NCI-H1092 treated with DMSO at 0.1 percent for 48 hours (cell line): ENCODE results near the gene MRAP2.

Source experiments
- DNase-seq: peaks from one replicate; lab custom pipeline; 2025; lab: John Stamatoyannopoulos, UW

Gene MRAP2, protein sequence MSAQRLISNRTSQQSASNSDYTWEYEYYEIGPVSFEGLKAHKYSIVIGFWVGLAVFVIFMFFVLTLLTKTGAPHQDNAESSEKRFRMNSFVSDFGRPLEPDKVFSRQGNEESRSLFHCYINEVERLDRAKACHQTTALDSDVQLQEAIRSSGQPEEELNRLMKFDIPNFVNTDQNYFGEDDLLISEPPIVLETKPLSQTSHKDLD

DNA sequence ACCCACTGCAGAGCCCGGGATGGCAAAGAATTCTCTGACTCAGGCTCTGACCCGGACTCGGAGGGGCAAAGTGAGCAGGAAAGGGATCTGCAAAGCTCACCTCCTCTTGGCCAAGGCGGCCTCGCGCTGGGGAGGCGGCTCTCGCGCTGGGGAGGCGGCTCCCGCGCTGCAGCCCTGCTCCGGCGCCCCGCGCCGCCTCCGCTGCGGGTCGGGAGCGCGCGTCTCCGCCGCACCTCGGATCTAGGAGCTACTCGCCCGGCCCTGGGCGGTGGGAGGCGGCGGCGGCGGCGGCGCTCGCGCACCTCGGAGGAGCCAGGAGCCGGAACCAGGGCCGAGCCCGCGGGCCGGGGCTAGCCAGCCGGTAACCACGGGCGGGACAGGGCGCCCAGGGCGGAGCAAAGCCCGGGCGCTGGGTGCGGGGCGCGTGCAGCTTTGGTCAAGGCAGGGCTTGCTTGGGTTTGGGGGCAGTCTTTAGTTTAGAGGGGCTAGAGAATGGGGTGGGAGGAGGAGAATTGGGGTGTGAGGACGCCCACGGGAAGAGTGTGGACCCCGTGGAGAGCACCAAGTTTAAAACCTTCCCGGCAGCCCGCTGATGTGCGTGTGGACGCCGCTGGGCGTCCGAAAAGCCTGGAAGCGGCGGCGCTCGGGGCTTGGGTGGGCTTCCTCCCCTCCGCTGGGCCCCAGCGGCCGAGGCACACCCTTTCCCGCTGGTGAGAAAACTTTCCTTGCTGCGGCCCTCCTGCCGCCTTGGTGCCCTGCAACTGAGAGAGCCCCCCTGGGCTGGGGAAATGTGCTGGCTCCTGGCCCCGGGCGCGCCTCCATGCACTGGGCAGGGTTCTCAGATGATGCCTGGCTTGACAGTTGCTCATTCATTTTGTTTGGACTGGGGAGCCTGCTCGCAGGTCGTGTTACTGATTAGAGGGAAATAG lies at the start of gene MRAP2:
Gene MRAP2 (plus strand): TSS at position 250 of the 929 bp plus-strand sequence. CDS start 21,547 bp downstream, outside the sequence.
- peak; percentile 49 for DNase-seq

DNA sequence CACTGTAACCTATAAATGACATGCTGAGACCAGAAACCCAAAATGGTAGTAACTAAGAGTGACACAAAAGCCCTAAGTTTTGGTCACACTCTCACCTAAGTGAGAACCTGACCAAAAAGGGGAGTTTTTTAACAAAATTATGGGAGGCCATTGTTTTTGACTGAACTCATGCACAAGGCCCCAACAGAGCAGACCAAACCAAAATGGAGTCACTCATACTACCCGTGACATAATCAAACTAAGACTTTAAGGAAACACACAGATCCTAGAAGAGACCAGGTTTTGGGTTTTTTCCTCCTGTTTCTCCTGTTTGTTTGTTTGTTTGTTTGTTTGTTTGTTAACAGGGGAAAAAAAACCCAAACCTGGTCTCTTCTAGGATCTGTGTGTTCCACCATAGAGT lies 49.2 kb upstream of the MRAP2 start:
- DNase-seq, result no peak

DNA sequence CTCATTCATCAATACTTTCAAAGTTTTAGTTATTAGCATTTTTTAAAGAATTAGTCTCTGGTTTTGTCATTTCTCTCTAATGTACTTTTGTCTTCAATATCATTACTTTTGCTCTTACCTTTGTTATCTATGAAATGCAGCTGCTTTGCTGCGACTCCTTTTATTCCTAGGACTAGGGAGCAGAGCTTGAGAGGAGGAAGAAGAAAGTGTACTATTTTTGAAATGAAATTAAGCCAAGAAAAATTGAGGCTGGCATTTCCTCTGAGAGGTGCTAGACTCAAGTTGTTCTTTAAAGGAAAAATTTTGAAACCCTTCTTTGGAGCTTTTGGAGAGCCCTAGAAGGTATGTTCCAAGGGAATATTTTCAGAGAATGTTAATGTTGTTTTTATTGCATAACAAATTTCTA lies 48.3 kb upstream of the MRAP2 start:
- DNase-seq, result no peak

DNA sequence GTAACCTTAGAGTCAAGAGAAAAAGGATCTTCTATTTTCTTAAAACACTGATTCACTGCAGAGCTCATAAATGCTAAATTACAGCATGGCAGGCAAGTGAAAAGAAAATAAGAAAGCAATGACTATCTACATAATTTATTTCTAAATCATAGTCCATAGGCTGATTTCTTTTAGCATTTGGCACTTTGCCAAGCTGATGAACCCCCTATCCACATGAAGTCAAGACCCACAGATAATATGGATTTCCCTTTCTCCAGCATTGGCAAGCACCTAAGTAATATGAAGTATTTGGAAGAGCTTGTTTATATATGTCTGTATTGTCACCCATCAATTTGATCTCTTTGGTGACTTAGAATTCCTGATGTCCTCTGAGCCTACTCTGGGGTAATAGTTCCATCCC lies 47.9 kb upstream of the MRAP2 start:
- DNase-seq, result no peak

DNA sequence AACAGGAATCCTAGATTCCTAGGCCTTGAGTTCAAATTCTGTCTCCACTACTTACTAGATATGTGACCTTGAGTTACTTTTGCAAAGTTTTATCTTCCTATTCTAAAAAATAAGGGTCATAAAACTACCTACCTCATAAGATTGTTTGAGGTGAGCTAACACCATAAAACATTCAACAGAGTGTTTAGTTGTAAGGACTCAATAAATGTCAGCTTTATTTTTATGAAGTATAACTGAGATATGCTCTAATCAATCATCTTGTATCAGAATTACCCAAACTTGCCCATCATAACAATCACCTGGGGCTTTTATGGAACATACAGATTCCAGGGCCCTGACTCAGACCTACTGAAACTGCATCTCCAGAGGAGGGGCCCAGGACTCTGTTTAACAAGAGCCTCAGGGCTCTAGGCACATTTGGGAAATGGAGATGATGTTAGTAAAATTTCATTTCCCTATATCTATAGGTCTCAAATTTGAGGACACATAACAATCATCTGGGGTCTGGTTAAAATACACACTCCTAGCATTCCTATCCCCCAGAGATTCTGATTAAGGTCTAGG lies 35.5 kb upstream of the MRAP2 start:
- DNase-seq, result no peak

DNA sequence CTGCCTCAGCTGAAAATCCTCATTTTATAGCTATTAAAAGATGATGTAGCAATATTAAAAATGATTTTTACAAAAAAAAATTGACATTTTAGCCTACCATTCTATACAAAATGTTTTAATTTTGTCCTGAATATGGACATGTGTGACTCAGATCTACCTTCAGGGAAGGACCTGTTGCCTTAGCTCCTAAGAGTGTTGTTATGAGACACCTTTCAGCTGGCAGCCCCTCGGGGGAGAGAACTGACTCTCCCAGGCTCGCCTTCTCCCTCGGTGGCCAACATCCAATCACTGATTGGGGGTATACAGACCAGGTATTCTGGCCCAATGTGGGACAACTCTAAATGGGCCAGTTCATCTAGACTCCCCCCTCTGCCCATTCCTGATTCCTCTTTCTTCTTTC lies 32.5 kb upstream of the MRAP2 start:
- no peak for DNase-seq

DNA sequence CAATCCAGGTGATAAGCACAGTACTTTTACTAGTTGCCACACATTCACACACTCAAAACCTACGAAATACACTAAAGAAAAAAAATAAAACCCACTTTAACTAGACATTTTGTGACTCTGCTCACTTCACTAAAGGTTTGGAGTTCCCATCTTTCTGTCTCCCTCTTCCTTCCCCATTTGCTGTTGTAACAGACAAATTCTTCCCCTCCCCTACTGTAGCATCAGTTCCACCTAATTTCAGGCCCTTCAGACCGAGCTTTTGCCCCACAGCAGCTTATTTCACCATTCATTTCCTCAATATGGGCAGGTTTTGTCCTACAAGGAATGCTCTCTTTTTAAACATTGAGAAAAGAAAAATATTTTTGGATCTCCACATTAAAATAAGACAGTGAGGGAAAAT lies 31.3 kb upstream of the MRAP2 start:
- no peak for DNase-seq

DNA sequence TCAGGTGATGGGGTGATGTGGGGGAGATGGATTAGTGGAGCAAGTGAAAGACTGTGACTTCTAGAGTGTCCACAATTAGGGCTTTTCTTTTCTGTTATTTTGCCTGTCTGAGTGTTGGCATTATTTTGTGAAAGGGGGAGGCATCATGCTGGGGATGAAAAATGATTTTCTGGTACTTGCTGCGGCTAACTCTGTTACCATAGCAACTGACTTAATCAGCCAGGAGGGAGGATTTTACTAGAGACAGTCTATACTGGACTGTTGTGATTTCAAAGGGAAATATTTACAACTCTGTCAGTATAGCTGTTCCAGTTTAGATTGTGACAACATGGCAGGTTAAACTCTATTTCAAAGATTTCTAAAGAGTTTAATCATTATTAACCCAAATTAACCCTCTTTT lies 30.4 kb upstream of the MRAP2 start:
- no peak for DNase-seq

DNA sequence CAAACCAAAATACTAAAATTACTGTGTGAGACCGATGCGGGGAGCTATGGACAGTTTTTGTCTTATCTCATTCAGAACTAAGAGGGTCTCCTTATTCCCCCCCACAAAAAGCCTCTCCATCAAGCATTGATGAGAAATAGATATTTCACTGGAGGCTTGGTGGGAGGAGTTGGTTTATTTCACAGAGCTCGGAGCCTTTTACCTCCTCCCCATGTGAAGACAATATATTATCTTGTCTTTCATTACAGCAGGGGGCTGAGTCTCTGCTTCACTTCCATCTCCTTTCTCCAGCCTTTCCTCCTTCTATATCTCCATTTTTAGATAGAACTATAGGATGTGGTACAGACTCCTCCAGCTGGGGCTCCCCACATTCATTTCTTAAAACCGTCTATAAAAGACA lies 29.9 kb upstream of the MRAP2 start:
- no peak for DNase-seq

DNA sequence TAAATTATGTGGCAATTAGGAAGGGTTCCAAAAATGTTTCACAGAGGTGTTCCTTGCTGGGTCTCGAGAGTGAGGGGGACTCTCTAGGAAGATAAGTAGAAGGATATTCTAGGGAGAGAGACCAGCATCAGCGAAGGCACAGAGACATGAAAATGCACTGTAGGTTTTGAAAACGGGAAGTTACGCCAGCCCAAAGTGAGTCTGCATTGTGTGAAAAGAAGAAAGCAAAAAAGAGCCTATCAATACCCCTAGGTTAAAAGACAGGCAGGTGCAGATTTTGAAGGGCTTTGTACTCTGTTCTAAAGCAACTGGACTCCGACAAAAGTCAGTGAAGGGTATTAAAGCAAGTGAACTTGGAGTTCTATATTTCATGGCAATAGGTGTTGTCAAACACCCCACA lies 25.7 kb upstream of the MRAP2 start:
- no peak for DNase-seq

DNA sequence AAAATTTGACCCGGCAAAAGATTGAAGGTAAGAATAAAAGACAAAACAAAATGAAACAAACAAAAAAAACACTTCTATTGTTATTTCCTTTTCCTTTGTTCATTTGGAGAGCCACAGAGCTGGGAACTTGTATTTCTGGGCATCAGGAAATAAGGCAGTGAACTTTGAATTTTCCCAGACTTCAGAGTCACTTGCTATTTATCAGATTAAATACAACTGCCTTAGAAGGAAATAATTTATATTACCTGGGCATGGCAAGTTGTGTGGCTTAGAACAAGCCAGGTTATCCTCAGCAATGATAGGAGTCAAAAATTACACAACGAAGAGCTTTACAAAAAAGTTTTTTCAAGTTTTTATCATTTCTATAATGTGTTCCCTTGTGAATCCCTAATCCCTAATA lies 20.2 kb upstream of the MRAP2 start:
- no peak for DNase-seq

DNA sequence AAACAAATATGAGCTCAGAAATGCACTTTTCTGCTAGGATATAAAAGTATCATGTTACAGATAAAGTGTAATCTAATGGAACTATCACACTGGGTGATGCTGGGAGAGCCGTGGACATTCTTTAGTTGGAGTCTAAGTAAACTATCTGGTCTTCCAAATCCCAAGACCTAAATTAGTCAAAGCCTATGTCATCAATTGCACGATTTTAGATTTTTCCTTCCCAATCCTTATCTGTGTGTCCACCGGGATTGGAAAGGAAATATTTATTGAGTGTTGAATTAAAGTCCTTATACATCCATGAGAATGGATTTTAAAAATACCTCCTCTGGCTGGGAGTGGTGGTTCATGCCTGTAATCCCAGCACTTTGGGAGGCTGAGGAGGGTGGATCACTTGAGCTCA lies 19.6 kb upstream of the MRAP2 start:
- DNase-seq, result no peak

DNA sequence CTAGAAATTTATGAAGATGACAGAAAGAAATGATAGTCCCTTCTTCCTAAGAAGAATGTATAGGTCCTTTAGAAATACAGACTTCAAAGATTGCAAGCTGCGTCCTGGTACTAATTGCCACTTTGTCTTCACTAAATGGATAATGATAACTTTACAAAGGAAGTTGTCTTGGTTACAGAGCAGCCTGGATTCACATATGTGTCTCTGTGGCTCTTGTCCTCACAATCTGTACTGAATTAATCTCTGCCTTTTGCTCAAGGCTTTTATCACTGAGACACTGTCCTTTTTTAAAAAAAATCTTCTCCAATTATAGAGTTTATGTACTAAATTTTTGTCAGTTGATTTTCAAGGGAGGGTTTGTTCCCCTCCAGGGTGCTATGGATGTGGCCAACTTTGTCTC lies 17.5 kb upstream of the MRAP2 start:
- DNase-seq, result no peak

DNA sequence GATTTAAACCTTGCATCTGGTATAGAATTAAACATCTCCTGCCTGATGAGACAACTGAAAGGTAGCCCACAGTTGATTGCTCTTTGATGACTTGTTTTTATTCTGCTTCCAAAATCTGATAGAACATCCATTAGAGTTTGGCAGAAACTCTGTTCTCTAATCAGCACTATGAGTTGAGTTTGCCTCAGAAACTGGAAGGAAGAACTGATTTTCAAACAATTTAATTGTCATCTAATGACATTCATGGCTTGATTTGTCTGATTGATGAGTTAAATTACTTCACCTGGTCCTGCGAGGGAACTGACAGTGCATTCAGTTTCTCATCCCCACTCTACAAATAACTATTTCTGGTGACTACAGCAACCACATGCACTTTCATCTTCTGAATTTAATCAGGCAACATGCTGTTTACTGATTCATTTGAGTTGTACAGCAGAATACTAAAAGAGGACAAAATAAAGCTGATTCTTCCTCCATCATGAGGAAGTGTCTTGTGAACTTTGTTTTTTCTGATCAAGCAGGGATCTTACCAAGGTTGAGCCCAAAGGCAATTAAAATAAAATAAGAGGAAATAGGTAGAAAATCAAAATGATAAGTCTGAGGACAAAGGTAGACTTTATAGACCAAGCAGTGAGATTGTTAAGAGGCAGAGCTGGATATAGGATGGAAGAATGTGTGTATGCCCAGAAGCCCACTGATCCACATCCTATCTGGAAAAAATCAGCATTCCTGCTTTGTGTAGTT lies 15.7 kb upstream of the MRAP2 start:
- DNase-seq, result no peak

DNA sequence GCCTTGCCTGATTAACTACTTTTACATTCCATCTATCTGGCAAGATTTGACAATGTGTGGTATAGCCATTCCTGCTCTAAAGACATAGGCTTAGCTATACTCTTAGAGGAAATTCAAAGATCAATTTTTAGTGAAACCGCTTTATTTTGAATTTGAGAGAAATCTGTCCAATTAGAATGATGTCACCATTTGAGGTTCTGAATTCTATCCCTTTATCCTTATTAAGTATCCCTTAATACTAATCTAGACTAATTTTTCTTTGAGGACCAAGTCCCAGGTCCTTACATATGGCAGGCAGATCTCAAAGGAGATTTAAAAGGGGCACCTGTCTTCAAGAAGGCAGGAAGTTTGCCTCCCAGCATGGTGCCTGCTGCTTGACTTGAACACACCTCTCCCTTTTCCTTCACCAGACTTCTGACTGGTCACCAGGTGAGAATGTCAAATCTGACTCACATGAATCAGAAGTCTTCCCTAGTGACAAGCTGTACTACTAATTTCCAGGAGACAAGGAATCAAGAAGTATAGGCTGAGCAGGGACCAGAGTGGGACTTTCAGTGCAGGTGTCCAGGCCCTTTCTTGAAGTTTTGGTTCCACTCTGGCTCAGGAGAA lies 15.0 kb upstream of the MRAP2 start:
- DNase-seq, result no peak

DNA sequence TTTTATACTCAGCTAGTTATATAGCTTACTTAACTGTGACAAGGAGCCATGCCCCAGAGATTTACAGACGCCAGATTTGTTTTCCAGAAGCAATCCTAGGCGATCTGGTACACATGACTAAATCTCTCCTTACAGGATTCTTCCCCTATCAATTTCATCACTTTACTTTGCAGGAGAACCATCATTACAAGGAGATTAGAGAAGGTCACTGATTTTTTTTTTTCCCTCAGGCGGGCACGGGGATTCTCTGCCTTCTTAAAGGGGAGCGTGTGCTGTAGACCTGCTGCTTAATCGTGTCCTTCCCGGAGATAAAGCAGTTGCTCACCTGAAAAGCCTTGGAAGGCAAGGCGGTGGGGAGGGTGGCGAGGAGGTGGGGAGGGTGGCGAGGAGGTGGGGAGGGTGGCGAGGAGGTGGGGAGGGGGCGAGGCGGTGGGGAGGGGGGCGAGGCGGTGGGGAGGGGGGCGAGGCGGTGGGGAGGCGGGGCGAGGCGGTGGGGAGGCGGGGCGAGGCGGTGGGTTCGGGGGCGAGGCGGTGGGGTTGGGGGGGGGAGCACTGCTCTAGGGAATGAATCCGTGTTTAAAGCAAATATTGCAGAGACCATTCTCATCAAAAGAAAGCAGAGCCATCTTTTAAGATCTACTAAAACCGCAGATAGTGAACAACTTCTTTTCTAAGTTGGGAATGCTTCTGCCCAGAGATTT lies 14.3 kb upstream of the MRAP2 start:
- no peak for DNase-seq

DNA sequence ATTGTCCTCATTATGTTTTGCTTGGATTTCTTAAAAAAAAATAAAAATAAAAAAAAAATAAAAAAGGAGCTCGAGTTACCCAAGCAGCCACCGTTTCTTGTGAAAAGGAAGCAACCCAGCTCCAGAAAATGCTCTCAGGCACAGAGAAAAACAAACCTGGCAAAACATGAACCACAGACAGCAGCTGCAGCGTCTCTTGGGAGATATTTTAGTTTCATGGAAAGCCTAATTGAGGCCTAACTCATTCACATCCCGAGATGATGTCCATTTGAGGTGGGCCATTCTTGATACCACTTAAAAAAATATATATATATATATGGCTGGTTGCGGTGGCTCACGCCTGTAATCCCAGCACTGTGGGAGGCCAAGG lies 13.7 kb upstream of the MRAP2 start:
- DNase-seq, result no peak

DNA sequence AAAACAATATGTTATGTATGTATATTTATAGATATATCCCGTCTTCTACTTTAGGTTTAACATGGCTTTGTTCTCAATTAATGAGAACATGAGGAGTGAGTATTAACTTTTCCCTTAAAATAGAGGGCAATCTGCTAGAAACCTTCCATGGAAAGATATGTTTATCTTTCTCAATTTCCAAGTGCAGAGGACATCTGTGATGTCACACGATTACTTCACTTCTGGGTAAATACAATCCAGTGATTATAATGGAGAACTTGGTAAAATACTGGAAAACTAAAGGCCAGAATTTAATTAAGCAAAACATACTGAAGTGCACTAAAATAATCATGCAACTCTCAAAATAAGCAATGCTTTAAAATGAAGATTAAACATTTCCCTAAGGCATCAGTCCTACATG lies 11.9 kb upstream of the MRAP2 start:
- DNase-seq, result no peak

DNA sequence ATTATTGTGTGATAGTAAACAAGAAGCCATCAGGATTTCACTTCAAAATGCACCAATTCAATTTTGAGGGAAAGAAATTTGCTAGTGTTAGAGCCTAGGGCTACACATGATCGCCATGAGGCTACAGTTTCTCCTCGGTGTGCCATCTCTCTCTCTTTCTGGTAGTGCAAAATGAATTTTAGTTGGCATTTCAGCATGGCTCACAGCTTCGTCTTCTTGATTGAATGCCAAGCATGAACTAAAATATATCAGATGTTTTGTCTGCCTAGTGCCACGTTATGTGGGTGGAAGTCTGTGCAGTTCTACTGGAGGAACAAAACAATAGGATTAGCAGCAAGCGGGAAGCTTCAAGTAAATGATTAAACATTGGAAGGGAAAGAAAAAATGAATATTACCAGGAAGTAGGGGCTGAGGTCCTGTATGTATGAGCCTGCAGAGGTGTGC lies 6.8 kb upstream of the MRAP2 start:
- peak; percentile 79 for DNase-seq

DNA sequence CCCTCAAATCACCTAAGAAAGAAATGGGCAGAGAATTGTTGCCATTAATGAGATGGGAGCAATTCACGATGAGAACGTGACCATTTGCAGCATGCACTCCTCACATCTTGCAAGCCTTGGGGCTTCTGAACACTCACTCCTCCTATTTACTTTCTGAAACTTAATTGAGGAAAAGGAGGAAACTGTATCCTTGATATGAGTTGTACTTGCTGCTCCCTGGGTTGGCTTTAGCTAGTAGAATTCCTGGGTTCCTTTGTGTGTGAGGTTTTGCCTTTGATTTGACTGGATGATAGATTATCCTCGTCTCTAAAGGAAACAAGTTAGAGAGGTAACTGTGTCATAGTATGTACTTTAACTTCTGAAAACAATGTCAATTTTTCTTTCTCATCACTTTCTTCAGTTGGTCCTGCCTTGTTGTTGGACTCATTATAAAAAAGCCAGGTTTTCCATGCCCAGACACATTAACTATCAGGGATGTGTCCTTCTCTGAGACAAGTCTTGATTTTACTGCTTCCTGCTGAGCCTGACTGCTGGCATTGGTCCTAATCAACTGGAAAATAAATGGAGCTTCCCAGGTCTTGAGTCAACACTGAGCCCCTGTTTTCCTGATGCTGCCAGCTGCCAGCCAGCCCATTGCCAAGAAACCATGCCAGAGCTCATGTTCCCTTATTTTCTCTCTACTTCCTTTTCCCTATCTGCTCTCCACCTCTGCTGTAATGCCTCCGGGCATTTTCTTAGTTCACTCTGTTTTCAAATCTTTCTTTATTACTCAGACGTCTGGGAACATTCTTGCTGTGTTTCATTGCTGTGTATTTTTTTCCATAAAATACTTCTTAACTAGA lies 6.0 kb upstream of the MRAP2 start:
- DNase-seq, result peak; percentile 96

DNA sequence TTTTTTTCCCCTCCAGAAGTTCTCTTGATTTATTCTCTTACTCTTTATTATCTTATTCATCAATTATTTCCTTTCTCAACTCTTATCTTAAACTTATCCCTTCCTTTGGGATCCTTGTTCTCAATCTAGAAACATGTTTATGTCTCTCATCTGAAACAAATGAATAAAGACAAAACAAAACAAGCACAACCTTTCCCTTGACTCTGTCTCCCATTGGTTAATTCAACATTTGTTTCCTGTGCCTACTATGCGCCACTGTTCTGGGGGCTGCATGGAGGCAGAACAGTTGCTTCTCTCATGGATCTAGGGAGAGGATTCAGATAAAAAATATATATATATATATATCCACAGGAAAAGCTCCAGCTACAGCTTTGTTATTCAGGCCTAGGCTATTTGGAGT lies 5.2 kb upstream of the MRAP2 start:
- DNase-seq, result no peak
